DOHH2 (cell line): Measurements from ENCODE around the gene ZNF627.

Experiments
- EZH2phosphoT487 ChIP-seq: fragments of 200-600 bp; sonication (generic); IDR thresholded peaks from 2 replicates; pipeline ENCODE4 v1.6.1; 2017; ENCODE audit warnings: borderline replicate concordance, mild to moderate bottlenecking, antibody characterized with exemption, low read length, moderate library complexity, mixed read lengths
- TF ChIP-seq, protein P1 (sequence below): fragments of 200-600 bp; sonication (generic); IDR thresholded peaks from one replicate; pipeline ENCODE4 v1.5.1; 2014; ENCODE audit warnings: antibody characterized with exemption, mild to moderate bottlenecking, low read depth, low read length; ENCODE audit not compliant: poor library complexity, severe bottlenecking

DNA sequence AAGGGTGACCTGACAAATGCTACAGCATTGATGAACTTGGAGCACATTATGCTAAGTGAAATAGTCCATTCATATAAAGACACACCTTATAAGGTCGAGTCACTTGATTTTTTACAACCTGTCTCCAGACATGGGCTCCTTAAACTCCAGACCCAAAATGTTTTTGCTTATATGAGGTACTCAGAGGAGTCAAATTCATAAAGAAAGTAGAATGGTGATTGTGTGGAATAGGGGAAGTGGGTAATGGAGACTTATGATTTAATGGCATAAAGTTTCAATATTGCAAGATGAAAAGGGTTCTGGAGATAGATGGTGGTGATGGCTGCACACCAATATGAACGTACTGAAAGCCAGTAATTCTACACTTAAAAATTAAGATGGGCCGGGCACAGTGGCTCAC, 59.3 kb downstream of the ZNF627 start:
- TF ChIP-seq, protein P1, sequence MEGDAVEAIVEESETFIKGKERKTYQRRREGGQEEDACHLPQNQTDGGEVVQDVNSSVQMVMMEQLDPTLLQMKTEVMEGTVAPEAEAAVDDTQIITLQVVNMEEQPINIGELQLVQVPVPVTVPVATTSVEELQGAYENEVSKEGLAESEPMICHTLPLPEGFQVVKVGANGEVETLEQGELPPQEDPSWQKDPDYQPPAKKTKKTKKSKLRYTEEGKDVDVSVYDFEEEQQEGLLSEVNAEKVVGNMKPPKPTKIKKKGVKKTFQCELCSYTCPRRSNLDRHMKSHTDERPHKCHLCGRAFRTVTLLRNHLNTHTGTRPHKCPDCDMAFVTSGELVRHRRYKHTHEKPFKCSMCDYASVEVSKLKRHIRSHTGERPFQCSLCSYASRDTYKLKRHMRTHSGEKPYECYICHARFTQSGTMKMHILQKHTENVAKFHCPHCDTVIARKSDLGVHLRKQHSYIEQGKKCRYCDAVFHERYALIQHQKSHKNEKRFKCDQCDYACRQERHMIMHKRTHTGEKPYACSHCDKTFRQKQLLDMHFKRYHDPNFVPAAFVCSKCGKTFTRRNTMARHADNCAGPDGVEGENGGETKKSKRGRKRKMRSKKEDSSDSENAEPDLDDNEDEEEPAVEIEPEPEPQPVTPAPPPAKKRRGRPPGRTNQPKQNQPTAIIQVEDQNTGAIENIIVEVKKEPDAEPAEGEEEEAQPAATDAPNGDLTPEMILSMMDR = no peak
- no peak for TF ChIP-seq EZH2phosphoT487
